OCI-LY7 (cell line): ENCODE measurements around the gene AKAP13. TPM values are rescaled to one million over a fixed set of nuclear protein-coding genes. Genes with fewer than 3 reads are reported as not detected.

Experiments
- BruUV-seq: library from RNA; stranded (reverse); fragments of 400-500 nt; replicated peaks from 2 replicates; lab custom pipeline; 2021; lab: Mats Ljungman, UMichigan
- CTCF ChIA-PET: fragments of 300-600 bp; sonication (Branson Sonifier 250); formaldehyde crosslinking; loops from one replicate; lab custom pipeline; 2022; ENCODE audit warnings: antibody characterized with exemption; ENCODE audit not compliant: unreplicated experiment; lab: Charles Lee
- POLR2A ChIA-PET: fragments of 300-600 bp; sonication (Branson Sonifier 250); formaldehyde crosslinking; loops from one replicate; lab custom pipeline; 2022; ENCODE audit warnings: antibody characterized with exemption; lab: Charles Lee
- DNase-seq: peaks from one replicate; pipeline ENCODE4 v3.0.0-alpha.2; 2015; ENCODE audit warnings: low spot score
- H2AFZ ChIP-seq: fragments of 200-600 bp; sonication (generic), shearing (Covaris generic); 2 replicates; pipeline ENCODE4 v1.6.1; 2014; ENCODE audit warnings: mild to moderate bottlenecking, antibody characterized with exemption, low read length, moderate library complexity
- H3K27ac ChIP-seq: fragments of 200-600 bp; sonication (generic); 2 replicates; pipeline ENCODE4 v1.5.1; 2014; ENCODE audit warnings: mixed run types, low read depth, mild to moderate bottlenecking, moderate library complexity, low read length, inconsistent platforms; ENCODE audit not compliant: poor library complexity, severe bottlenecking
- H3K36me3 ChIP-seq: fragments of 200-600 bp; sonication (generic); 2 replicates; pipeline ENCODE4 v1.6.1; 2014; ENCODE audit warnings: mild to moderate bottlenecking, antibody characterized with exemption, low read length, moderate library complexity, mixed read lengths; ENCODE audit not compliant: insufficient read depth
- H3K4me1 ChIP-seq: fragments of 200-600 bp; sonication (generic); 2 replicates; pipeline ENCODE4 v1.5.1; 2014; ENCODE audit warnings: mild to moderate bottlenecking, low read length; ENCODE audit not compliant: insufficient read depth, poor library complexity, severe bottlenecking
- H3K4me2 ChIP-seq: fragments of 200-600 bp; sonication (generic); 2 replicates; pipeline ENCODE4 v1.6.1; 2014; ENCODE audit warnings: mild to moderate bottlenecking, low read length
- H3K4me3 ChIP-seq: fragments of 200-600 bp; sonication (generic); 2 replicates; pipeline ENCODE4 v1.5.1; 2014; ENCODE audit warnings: mild to moderate bottlenecking, low read depth, low read length; ENCODE audit not compliant: poor library complexity, severe bottlenecking
- H3K79me2 ChIP-seq: fragments of 200-600 bp; sonication (generic); 2 replicates; pipeline ENCODE4 v1.6.1; 2016; ENCODE audit warnings: low read depth, mild to moderate bottlenecking, low read length, moderate library complexity, mixed read lengths; ENCODE audit not compliant: insufficient read depth
- H3K9me2 ChIP-seq: fragments of 200-600 bp; sonication (generic); 2 replicates; pipeline ENCODE4 v1.6.1; 2016; ENCODE audit warnings: mild to moderate bottlenecking, low read length, mixed read lengths; ENCODE audit not compliant: insufficient read depth
- H3K9me3 ChIP-seq: fragments of 200-600 bp; sonication (generic); 2 replicates; pipeline ENCODE4 v1.6.1; 2014; ENCODE audit warnings: mild to moderate bottlenecking, mixed run types, low read length, mixed read lengths
- H4K20me1 ChIP-seq: fragments of 200-600 bp; sonication (generic); 2 replicates; pipeline ENCODE4 v1.6.1; 2014; ENCODE audit warnings: mild to moderate bottlenecking, antibody characterized with exemption, low read length, moderate library complexity, mixed read lengths; ENCODE audit not compliant: insufficient read depth
- CTCF ChIP-seq: fragments of 200-600 bp; sonication (generic); conservative IDR thresholded peaks from 2 replicates; pipeline ENCODE4 v1.5.1; 2014; ENCODE audit warnings: mild to moderate bottlenecking, antibody characterized with exemption, low read length, moderate library complexity, mixed read lengths
- EZH2phosphoT487 ChIP-seq: fragments of 200-600 bp; sonication (generic); IDR thresholded peaks from 2 replicates; pipeline ENCODE4 v1.6.1; 2018; ENCODE audit warnings: low read depth, borderline replicate concordance, mild to moderate bottlenecking, mixed run types, antibody characterized with exemption, low read length, moderate library complexity, mixed read lengths
- intact Hi-C: fragments of 100-400 bp; cut with micrococcal nuclease; formaldehyde crosslinking; loops from one replicate; pipeline ENCODE4 v1.10.0; 2022; ENCODE audit not compliant: unreplicated experiment
- total RNA-seq, 2 experiments: library from RNA; depleted of rRNA in 1 of 2; stranded (reverse); fragments of >200 nt in 1 of 2; shearing (Covaris generic) in 1 of 2; gene quantifications; 2 replicates each; pipeline ENCODE4 v1.2.3, GENCODE V29; 2014 to 2022

The AKAP13 gene
- total RNA-seq, 2 experiments from 2014 or later: 140 to 250 TPM

- DNase-seq: no peak
- 0 out of 2 replicates have a peak, but pooled peaks cover under 1% of the 10 kb centered on the region for H3K9me3 ChIP-seq
- CTCF ChIA-PET: no interaction called here
- TF ChIP-seq CTCF: no peak
- TF ChIP-seq EZH2phosphoT487: no peak
- H3K4me2 ChIP-seq: no peak overlapping the region
- peaks cover 5% of the 10 kb centered on the region; the same call in 1 of the 2 replicates for H4K20me1 ChIP-seq
- intact Hi-C loops: no loop called here
- no peak overlapping the region for H3K27ac ChIP-seq
- H2AFZ ChIP-seq: no peak overlapping the region
- H3K79me2 ChIP-seq: peaks cover 5% of the 10 kb centered on the region; the same call in 1 of the 2 replicates
- no peak overlapping the region for H3K4me3 ChIP-seq
- no peaks in the 10 kb centered on the region for H3K9me2 ChIP-seq
- no peaks in the 10 kb centered on the region for H3K4me1 ChIP-seq
- POLR2A ChIA-PET: interaction anchor here (0.5 kb wide), 1 partner anchor 405 kb away, joined by 3 read pairs; no protein-coding TSS in a partner anchor
- no TSS peak for BruUV-seq
- peaks cover 75% of the 10 kb centered on the region for H3K36me3 ChIP-seq
Measured at GRCh38 chr15:85639752-85640381, 259.5 kb downstream of the AKAP13 start.

GRCh38 chr15:85642065-85642692, 261.8 kb downstream of the AKAP13 start:
- H3K27ac ChIP-seq: no peak overlapping the region
- H2AFZ ChIP-seq: no peak overlapping the region
- TF ChIP-seq EZH2phosphoT487: no peak
- no peak for TF ChIP-seq CTCF
- no peaks in the 10 kb centered on the region; the same call in 1 of the 2 replicates for H3K79me2 ChIP-seq
- H3K36me3 ChIP-seq: peaks cover 84% of the 10 kb centered on the region
- no peaks in the 10 kb centered on the region for H3K9me2 ChIP-seq
- H4K20me1 ChIP-seq: peaks cover 5% of the 10 kb centered on the region; the same call in 1 of the 2 replicates
- no peaks in the 10 kb centered on the region for H3K9me3 ChIP-seq
- ChIA-PET CTCF (interaction anchor here (0.6 kb wide), 1 partner anchor 742 kb away, joined by 3 read pairs; no protein-coding TSS in a partner anchor), POLR2A (interaction anchor here (0.6 to 1.4 kb wide), 3 partner anchors 18 to 29 kb away, joined by 3 to 6 read pairs (median 4); no protein-coding TSS in a partner anchor)
- no TSS peak for BruUV-seq
- intact Hi-C loops: no loop called here
- peaks cover 2% of the 10 kb centered on the region for H3K4me1 ChIP-seq
- DNase-seq: no peak
- no peak overlapping the region for H3K4me2 ChIP-seq
- H3K4me3 ChIP-seq: no peak overlapping the region
